ENCODE data around the gene CAB39L. TPM values are rescaled to one million over a fixed set of nuclear protein-coding genes. Genes with fewer than 3 reads are reported as not detected.
A peak's percentile ranks its signal among the peaks of the same experiment; 100 is the strongest.

CAB39L gene
- total RNA-seq, 4 donors from 2014 or later, result 23.3 to 41.0 (median 31.0) TPM

- Histone ChIP-seq H3K36me3 (no peaks in the 10 kb centered on the region), H3K27ac (no peak overlapping the region), H3K4me3 (replicated peaks in 1 of 3) (no peak overlapping the region), H3K9me3 (no peaks in the 10 kb centered on the region), H3K4me1 (no peaks in the 10 kb centered on the region), H3K27me3 (no peaks in the 10 kb centered on the region)
- 50 to 73% methylated on average over 7 of the region's 7 CpGs for WGBS, 2 donors
- TF ChIP-seq POLR2A (IDR thresholded peaks at IDR 0.05) (no peak), CTCF (IDR thresholded peaks at IDR 0.05) (no peak)
- intact Hi-C loops (cut with DNase I), result loop anchor here (5.0 kb wide), 1 partner anchor 135 kb away; no protein-coding TSS in a partner anchor
- DNase-seq, result peak; percentile 19 to 38
Measured at GRCh38 chr13:49437705-49438104, 6.2 kb downstream of the CAB39L start.

GRCh38 chr13:49436890-49437289, 7.0 kb downstream of the CAB39L start:
- DNase-seq, result peak; percentile 31 to 41
- TF ChIP-seq CTCF (IDR thresholded peaks at IDR 0.05) (peak in 4 of 6 experiments; percentile 20 to 62 (median 42)), POLR2A (IDR thresholded peaks at IDR 0.05) (no peak)
- 69 to 79% methylated on average over 3 of the region's 3 CpGs for WGBS, 2 donors
- Histone ChIP-seq H3K4me1 (no peaks in the 10 kb centered on the region), H3K36me3 (no peaks in the 10 kb centered on the region), H3K9me3 (no peaks in the 10 kb centered on the region), H3K27me3 (no peaks in the 10 kb centered on the region), H3K27ac (no peak overlapping the region), H3K4me3 (replicated peaks in 1 of 3) (no peak overlapping the region)
- intact Hi-C loops (cut with DNase I), result loop anchor here (5.0 kb wide), 1 partner anchor 135 kb away; no protein-coding TSS in a partner anchor

- intact Hi-C loops (cut with DNase I), result loop anchor here (5.0 kb wide), 1 partner anchor 134 kb away; no protein-coding TSS in a partner anchor
- Histone ChIP-seq H3K4me1 (no peaks in the 10 kb centered on the region), H3K4me3 (replicated peaks in 1 of 3) (no peak overlapping the region), H3K9me3 (no peaks in the 10 kb centered on the region), H3K36me3 (no peaks in the 10 kb centered on the region), H3K27me3 (no peaks in the 10 kb centered on the region), H3K27ac (no peak overlapping the region)
- no peak for TF ChIP-seq POLR2A (IDR thresholded peaks at IDR 0.05)
- no peak for TF ChIP-seq CTCF (IDR thresholded peaks at IDR 0.05)
- no peak for DNase-seq
- WGBS, 2 donors, result 51 to 71% methylated on average over 1 of the region's 1 CpG
Measured at GRCh38 chr13:49435992-49436391, 7.9 kb downstream of the CAB39L start.

- intact Hi-C loops (cut with DNase I), result no loop called here
- no peaks in the 10 kb centered on the region for H3K4me1 ChIP-seq
- H3K36me3 ChIP-seq, result no peaks in the 10 kb centered on the region
- 93 to 97% methylated on average over 1 of the region's 1 CpG for WGBS, 2 donors
- no peak for TF ChIP-seq POLR2A (IDR thresholded peaks at IDR 0.05)
- no peak for TF ChIP-seq CTCF (IDR thresholded peaks at IDR 0.05)
- no peak overlapping the region for H3K4me3 ChIP-seq (replicated peaks in 1 of 3)
- no peaks in the 10 kb centered on the region for H3K9me3 ChIP-seq
- DNase-seq, result no peak
- no peak overlapping the region for H3K27ac ChIP-seq
- H3K27me3 ChIP-seq, result no peaks in the 10 kb centered on the region
Measured at GRCh38 chr13:49429121-49429520, 14.7 kb downstream of the CAB39L start.

- no peak for DNase-seq
- no peaks in the 10 kb centered on the region for H3K9me3 ChIP-seq
- no peaks in the 10 kb centered on the region for H3K27me3 ChIP-seq
- TF ChIP-seq POLR2A (IDR thresholded peaks at IDR 0.05), result no peak
- H3K27ac ChIP-seq, result no peak overlapping the region
- WGBS, 2 donors, result 93 to 96% methylated on average over 2 of the region's 2 CpGs
- H3K4me1 ChIP-seq, result no peaks in the 10 kb centered on the region
- intact Hi-C loops (cut with DNase I), result no loop called here
- H3K36me3 ChIP-seq, result no peaks in the 10 kb centered on the region
- H3K4me3 ChIP-seq (replicated peaks in 1 of 3), result no peak overlapping the region
Measured at GRCh38 chr13:49428041-49428763, 15.7 kb downstream of the CAB39L start.
